ENCODE data around the gene SOS2. TPM values are rescaled to one million over a fixed set of nuclear protein-coding genes. Genes with fewer than 3 reads are reported as not detected.
A peak's percentile ranks its signal among the peaks of the same experiment; 100 is the strongest.

The SOS2 gene
- total and polyA plus RNA-seq, 7 experiments from 2014 or later, result 10.2 to 49.6 (median 37.6) TPM

DNA sequence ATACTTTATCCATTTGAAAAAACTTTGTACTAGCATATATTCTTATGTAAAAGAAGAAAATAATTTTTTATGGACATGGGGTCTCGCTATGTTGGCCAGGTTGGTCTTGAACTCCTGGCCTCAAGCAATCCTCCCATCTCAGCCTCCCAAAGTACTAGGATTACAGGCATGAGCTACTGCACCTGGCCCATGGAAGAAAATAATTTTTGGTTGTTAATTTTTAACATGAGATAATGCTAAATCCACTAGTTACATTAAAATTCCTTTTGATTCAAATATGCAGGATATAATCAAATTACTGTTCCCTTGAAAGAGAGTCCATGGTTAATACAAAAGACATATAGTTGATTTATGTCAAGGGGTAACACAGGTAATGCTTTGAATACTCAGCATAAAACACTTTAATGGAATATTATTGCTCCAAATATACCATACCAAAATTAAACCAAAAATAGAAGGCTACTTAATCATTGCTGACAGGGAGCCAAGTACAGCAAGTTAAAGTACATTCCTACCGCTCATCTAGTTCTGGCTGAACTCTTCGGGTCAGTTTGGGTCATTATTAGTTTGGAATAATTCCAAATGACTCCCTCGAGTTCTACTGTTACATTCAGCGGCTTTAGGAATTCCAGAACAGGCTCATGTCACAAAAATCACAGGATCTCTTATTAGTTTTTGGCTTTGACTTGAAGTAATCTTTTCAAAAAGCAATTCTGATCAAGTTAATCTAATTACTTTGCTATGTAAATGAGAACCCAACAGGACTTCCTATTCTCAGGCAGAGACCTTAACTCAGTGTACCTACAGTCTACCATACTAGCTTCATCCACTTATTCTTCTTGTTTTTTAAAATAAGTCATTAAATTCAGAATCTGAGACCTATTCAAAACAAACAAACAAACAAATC, 6.1 kb downstream of the SOS2 start:
- ChIA-PET POLR2A (interaction anchor here (0.6 kb wide), 1 partner anchor 1374 kb away, joined by 3 read pairs; no protein-coding TSS in a partner anchor), CTCF (interaction anchor here (0.7 kb wide), 1 partner anchor 333 kb away, joined by 3 read pairs; the partner anchor contains the start of gene ARF6)
- DNase-seq (no peak), ATAC-seq (no peak)
- H3K4me1 Mint-ChIP-seq, result peaks cover 42 to 92% (median 78%) of the 10 kb centered on the region in 7 donors
- peak overlapping the region in 5 of 10 donors; percentile 10 to 59 (median 43) for H3K4me3 Mint-ChIP-seq
- Histone ChIP-seq H3K9me3 (ENCODE audit: control insufficient read depth in 2 of 3, low read length in 3 of 3) (no peaks in the 10 kb centered on the region), H3K4me1 (ENCODE audit: control insufficient read depth in 2 of 2, insufficient read depth in 2 of 2, low read length in 2 of 2) (peaks cover 9 to 17% of the 10 kb centered on the region in 2 donors), H3K4me3 (ENCODE audit: low read length) (no peak overlapping the region), H3K27ac (ENCODE audit: low read depth, low read length) (no peak overlapping the region), H3K36me3 (ENCODE audit: control insufficient read depth in 2 of 3, insufficient read depth in 3 of 3, low read length in 3 of 3) (no peaks in the 10 kb centered on the region), H3K27me3 (ENCODE audit: control insufficient read depth in 2 of 2, insufficient read depth in 2 of 2, low read length in 2 of 2) (no peaks in the 10 kb centered on the region)
- intact Hi-C loops (cut with micrococcal nuclease), result no loop called here
- peak overlapping the region in 8 of 9 donors; percentile 44 to 82 (median 70) for H3K27ac Mint-ChIP-seq
- peaks cover 0 to 5% (median 0%) of the 10 kb centered on the region in 11 donors for H3K9me3 Mint-ChIP-seq
- peaks cover 0 to 19% (median 9%) of the 10 kb centered on the region in 5 donors for H3K36me3 Mint-ChIP-seq
- H3K27me3 Mint-ChIP-seq, result no peaks in the 10 kb centered on the region

DNA sequence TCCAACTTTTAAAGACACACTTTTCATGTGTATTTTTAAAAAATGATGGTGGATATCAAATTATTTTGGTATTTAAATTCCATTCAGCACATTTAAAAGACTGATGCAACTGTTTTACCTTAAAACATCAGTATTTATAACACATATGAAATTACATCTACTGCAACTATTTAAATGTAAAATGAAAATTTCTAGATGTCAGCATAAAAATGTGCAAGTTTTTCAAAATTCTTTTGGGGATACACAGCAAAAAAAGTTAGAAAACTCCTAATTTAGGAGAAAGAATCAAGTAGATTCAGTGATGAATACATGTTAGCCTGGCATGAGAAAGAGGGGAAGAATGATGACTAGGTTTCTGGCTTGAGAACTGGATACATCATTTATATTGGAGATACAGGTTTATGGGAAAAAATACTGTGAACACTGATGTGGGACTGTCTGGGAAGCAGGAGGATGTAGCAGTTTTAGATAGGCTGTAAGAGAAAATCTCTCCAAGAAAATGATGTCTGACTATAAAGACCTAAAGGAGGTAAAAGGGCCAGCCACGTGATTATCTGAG, 9.2 kb downstream of the SOS2 start:
- CTCF ChIA-PET, result no interaction called here
- H3K4me1 Mint-ChIP-seq, result peaks cover 25 to 84% (median 64%) of the 10 kb centered on the region in 7 donors
- intact Hi-C loops (cut with micrococcal nuclease), result no loop called here

DNA sequence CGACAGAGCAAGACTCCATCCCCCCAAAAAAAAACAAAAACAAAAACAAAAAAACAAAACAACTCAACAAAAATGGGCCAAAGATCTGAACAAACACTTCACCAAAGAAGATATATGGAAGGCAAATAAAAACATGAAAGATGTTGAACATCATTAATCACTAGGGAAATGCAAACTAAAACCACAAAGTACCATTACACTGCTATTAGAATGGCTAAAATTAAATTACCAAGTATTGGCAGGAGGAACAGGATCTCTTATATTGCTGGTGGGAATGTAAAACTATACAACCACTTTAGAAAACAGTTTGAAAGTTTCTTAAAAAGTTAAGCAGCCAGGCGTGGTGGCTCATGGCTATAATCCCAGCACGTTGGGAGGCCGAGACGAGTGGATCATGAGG, 12.9 kb downstream of the SOS2 start:
- intact Hi-C loops (cut with micrococcal nuclease), result no loop called here

More for the DNA sequence above, 9.2 kb downstream of the SOS2 start:
- no peaks in the 10 kb centered on the region for H3K9me3 ChIP-seq (ENCODE audit: control insufficient read depth in 2 of 3, low read length in 3 of 3)
- peak overlapping the region in 6 of 9 donors; percentile 14 to 80 (median 36) for H3K27ac Mint-ChIP-seq
- peaks cover 6 to 9% of the 10 kb centered on the region in 2 donors for H3K4me1 ChIP-seq (ENCODE audit: control insufficient read depth in 2 of 2, insufficient read depth in 2 of 2, low read length in 2 of 2)
- H3K27ac ChIP-seq (ENCODE audit: low read depth, low read length), result no peak overlapping the region
- no peaks in the 10 kb centered on the region for H3K27me3 ChIP-seq (ENCODE audit: control insufficient read depth in 2 of 2, insufficient read depth in 2 of 2, low read length in 2 of 2)
- no peak for DNase-seq
- POLR2A ChIA-PET, result no interaction called here
- peak overlapping the region in 5 of 10 donors; percentile 21 to 33 (median 26) for H3K4me3 Mint-ChIP-seq
- no peaks in the 10 kb centered on the region for H3K9me3 Mint-ChIP-seq
- no peaks in the 10 kb centered on the region for H3K27me3 Mint-ChIP-seq
- no peak overlapping the region for H3K4me3 ChIP-seq (ENCODE audit: low read length)
- H3K36me3 Mint-ChIP-seq, result peaks cover 0 to 14% (median 11%) of the 10 kb centered on the region in 5 donors
- ATAC-seq, result no peak
- no peaks in the 10 kb centered on the region for H3K36me3 ChIP-seq (ENCODE audit: control insufficient read depth in 2 of 3, insufficient read depth in 3 of 3, low read length in 3 of 3)

DNA sequence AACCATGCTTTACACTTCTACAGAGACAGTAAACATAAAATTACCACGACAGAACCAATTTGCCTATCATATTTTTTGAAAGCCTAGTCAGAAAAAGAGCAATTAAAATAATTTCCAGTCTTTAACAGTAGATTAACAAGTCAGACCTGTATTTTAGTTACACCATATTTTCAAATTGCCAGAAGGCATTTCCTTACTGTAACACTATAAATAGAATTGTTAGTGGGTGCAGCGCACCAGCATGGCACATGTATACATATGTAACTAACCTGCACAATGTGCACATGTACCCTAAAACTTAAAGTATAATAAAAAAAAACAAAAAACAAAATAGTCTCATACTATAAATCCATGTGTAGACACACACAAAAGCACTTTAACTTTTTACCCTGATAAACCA, 16.0 kb downstream of the SOS2 start:
- ChIA-PET CTCF (interaction anchor here (0.6 kb wide), 1 partner anchor 81 kb away, joined by 3 read pairs; no protein-coding TSS in a partner anchor), POLR2A (no interaction called here)
- no peak for DNase-seq

More for the DNA sequence above, 12.9 kb downstream of the SOS2 start:
- ChIA-PET POLR2A (no interaction called here), CTCF (no interaction called here)
- peaks cover 0 to 14% (median 11%) of the 10 kb centered on the region in 5 donors for H3K36me3 Mint-ChIP-seq
- H3K4me3 Mint-ChIP-seq, result no peak overlapping the region
- no peaks in the 10 kb centered on the region for H3K9me3 Mint-ChIP-seq
- no peak overlapping the region for H3K27ac Mint-ChIP-seq
- no peaks in the 10 kb centered on the region for H3K9me3 ChIP-seq (ENCODE audit: control insufficient read depth in 2 of 3, low read length in 3 of 3)
- no peak overlapping the region for H3K27ac ChIP-seq (ENCODE audit: low read depth, low read length)
- ATAC-seq, result no peak
- no peaks in the 10 kb centered on the region for H3K27me3 Mint-ChIP-seq
- DNase-seq, result no peak
- no peaks in the 10 kb centered on the region for H3K36me3 ChIP-seq (ENCODE audit: control insufficient read depth in 2 of 3, insufficient read depth in 3 of 3, low read length in 3 of 3)
- H3K4me1 ChIP-seq (ENCODE audit: control insufficient read depth in 2 of 2, insufficient read depth in 2 of 2, low read length in 2 of 2), result peaks cover 0 to 6% of the 10 kb centered on the region in 2 donors
- peaks cover 16 to 65% (median 54%) of the 10 kb centered on the region in 7 donors for H3K4me1 Mint-ChIP-seq
- H3K27me3 ChIP-seq (ENCODE audit: control insufficient read depth in 2 of 2, insufficient read depth in 2 of 2, low read length in 2 of 2), result no peaks in the 10 kb centered on the region
- H3K4me3 ChIP-seq (ENCODE audit: low read length), result no peak overlapping the region

DNA sequence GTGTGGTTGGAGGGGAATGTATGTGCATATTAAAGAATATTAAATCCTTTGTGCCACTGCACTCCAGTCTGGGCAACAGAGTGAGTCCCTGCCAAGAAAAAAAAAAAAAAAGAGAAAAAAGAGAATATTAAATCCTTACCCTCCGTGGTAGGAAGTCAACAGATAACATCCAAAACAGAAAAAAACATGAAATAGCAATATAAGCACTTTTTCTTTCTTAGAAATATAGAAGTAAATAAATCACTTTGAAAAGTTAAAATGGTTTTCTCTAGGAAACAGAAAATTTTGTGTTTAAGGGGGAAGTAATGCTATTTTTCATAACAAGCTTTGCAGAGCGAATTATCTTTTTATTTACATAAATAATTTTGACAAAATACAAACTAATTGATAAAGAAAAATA, 17.6 kb downstream of the SOS2 start:
- peaks cover 9 to 54% (median 41%) of the 10 kb centered on the region in 7 donors for H3K4me1 Mint-ChIP-seq
- no peak for ATAC-seq
- CTCF ChIA-PET, result no interaction called here

More for the DNA sequence above, 16.0 kb downstream of the SOS2 start:
- Mint-ChIP-seq H3K4me3 (no peak overlapping the region), H3K27me3 (no peaks in the 10 kb centered on the region), H3K36me3 (peaks cover 0 to 14% (median 12%) of the 10 kb centered on the region in 5 donors), H3K27ac (no peak overlapping the region), H3K4me1 (peaks cover 7 to 62% (median 45%) of the 10 kb centered on the region in 7 donors), H3K9me3 (no peaks in the 10 kb centered on the region)
- Histone ChIP-seq H3K9me3 (ENCODE audit: control insufficient read depth in 2 of 3, low read length in 3 of 3) (no peaks in the 10 kb centered on the region), H3K27ac (ENCODE audit: low read depth, low read length) (no peak overlapping the region), H3K27me3 (ENCODE audit: control insufficient read depth in 2 of 2, insufficient read depth in 2 of 2, low read length in 2 of 2) (no peaks in the 10 kb centered on the region), H3K4me1 (ENCODE audit: control insufficient read depth in 2 of 2, insufficient read depth in 2 of 2, low read length in 2 of 2) (no peaks in the 10 kb centered on the region), H3K4me3 (ENCODE audit: low read length) (no peak overlapping the region), H3K36me3 (ENCODE audit: control insufficient read depth in 2 of 3, insufficient read depth in 3 of 3, low read length in 3 of 3) (no peaks in the 10 kb centered on the region)
- ATAC-seq, result no peak
- intact Hi-C loops (cut with micrococcal nuclease), result loop anchor here in 1 of 2 donors (2.0 kb wide), 1 partner anchor 15 kb away; the partner anchor contains the start of gene SOS2

DNA sequence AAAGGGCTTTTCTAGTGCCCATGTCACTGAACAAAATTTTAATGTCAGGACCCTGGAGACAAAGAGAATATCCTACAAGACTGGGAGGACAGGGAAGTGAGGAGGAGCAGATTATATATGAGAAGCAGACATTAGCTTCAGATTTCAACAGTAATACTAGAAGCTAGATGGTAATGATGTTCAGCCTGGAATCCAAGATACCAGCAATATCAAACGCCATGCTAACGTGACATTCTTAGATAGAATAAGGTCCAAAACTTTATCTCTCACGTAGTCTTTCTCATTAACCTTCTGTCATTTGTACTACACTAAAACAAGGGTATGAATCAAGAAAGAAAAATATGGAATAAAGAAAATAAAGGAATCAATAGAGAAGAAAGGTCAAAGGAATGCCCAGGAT, 18.7 kb downstream of the SOS2 start:
- Histone ChIP-seq H3K27me3 (ENCODE audit: control insufficient read depth in 2 of 2, insufficient read depth in 2 of 2, low read length in 2 of 2) (no peaks in the 10 kb centered on the region), H3K4me3 (ENCODE audit: low read length) (no peak overlapping the region), H3K9me3 (ENCODE audit: control insufficient read depth in 2 of 3, low read length in 3 of 3) (no peaks in the 10 kb centered on the region), H3K4me1 (ENCODE audit: control insufficient read depth in 2 of 2, insufficient read depth in 2 of 2, low read length in 2 of 2) (no peaks in the 10 kb centered on the region), H3K27ac (ENCODE audit: low read depth, low read length) (no peak overlapping the region), H3K36me3 (ENCODE audit: control insufficient read depth in 2 of 3, insufficient read depth in 3 of 3, low read length in 3 of 3) (no peaks in the 10 kb centered on the region)
- H3K4me1 Mint-ChIP-seq, result peaks cover 9 to 52% (median 37%) of the 10 kb centered on the region in 7 donors
- H3K9me3 Mint-ChIP-seq, result no peaks in the 10 kb centered on the region
- peak overlapping the region in 2 of 9 donors; percentile 45 to 69 for H3K27ac Mint-ChIP-seq
- intact Hi-C loops (cut with micrococcal nuclease), result no loop called here
- DNase-seq, result no peak
- no peak for ATAC-seq
- ChIA-PET CTCF (no interaction called here), POLR2A (interaction anchor here (0.7 kb wide), 1 partner anchor 85 kb away, joined by 3 read pairs; no protein-coding TSS in a partner anchor)
- H3K36me3 Mint-ChIP-seq, result peaks cover 0 to 13% (median 3%) of the 10 kb centered on the region in 5 donors
- no peaks in the 10 kb centered on the region for H3K27me3 Mint-ChIP-seq
- no peak overlapping the region for H3K4me3 Mint-ChIP-seq

More for the DNA sequence above, 17.6 kb downstream of the SOS2 start:
- H3K36me3 Mint-ChIP-seq, result peaks cover 0 to 13% (median 8%) of the 10 kb centered on the region in 5 donors
- no peaks in the 10 kb centered on the region for H3K9me3 ChIP-seq (ENCODE audit: control insufficient read depth in 2 of 3, low read length in 3 of 3)
- no peak overlapping the region for H3K4me3 ChIP-seq (ENCODE audit: low read length)
- intact Hi-C loops (cut with micrococcal nuclease), result loop anchor here in 1 of 2 donors (2.0 kb wide), 1 partner anchor 17 kb away; the partner anchor contains the start of gene SOS2
- POLR2A ChIA-PET, result no interaction called here
- H3K36me3 ChIP-seq (ENCODE audit: control insufficient read depth in 2 of 3, insufficient read depth in 3 of 3, low read length in 3 of 3), result no peaks in the 10 kb centered on the region
- H3K4me1 ChIP-seq (ENCODE audit: control insufficient read depth in 2 of 2, insufficient read depth in 2 of 2, low read length in 2 of 2), result no peaks in the 10 kb centered on the region
- H3K9me3 Mint-ChIP-seq, result no peaks in the 10 kb centered on the region
- no peak for DNase-seq
- H3K27ac ChIP-seq (ENCODE audit: low read depth, low read length), result no peak overlapping the region
- H3K27me3 ChIP-seq (ENCODE audit: control insufficient read depth in 2 of 2, insufficient read depth in 2 of 2, low read length in 2 of 2), result no peaks in the 10 kb centered on the region
- no peak overlapping the region for H3K4me3 Mint-ChIP-seq
- H3K27ac Mint-ChIP-seq, result no peak overlapping the region
- no peaks in the 10 kb centered on the region for H3K27me3 Mint-ChIP-seq
